Measurements from ENCODE around the gene BCR.

The BCR gene

DNA sequence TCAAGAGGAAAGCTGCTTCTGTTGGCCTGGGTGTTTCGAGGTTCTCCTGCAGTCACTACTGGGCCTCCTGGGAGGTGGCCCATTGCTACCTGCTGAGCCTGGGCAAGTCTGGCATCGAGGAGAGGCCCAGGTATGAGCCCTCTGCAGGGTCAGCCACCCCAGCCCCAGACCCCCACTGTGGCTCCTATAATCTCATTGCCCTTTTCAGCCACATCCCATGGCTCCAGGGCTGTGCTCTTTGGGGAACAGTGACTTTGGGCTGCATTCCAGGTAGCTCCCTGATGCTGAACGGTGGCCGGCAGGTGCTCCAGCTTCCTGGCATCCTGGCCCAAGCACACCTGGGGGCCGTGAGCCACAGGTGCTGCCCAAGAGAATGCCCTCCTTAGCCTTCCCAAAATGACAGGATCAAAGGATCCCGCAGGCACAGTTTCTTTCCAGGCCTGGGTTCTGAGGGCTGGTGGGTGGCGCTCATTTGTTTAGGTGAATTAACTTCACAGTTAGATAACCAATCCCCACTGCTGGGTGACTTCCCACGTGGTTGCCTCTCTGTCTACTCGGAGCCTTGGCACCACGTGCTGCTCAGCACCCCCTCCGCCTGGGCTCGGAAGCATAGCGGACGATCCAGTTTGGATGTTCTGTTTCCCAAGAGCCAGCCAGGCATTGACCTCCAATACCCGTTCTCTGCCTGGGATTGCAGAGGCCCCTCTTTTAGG is 97.4 kb downstream of the BCR start:
- no peak for DNase-seq

GRCh38 chr22:23278883-23279675 is 98.8 kb downstream of the BCR start:
- DNase-seq = no peak

- no peak for DNase-seq
Observed at GRCh38 chr22:23279781-23280180, 99.5 kb downstream of the BCR start.

DNA sequence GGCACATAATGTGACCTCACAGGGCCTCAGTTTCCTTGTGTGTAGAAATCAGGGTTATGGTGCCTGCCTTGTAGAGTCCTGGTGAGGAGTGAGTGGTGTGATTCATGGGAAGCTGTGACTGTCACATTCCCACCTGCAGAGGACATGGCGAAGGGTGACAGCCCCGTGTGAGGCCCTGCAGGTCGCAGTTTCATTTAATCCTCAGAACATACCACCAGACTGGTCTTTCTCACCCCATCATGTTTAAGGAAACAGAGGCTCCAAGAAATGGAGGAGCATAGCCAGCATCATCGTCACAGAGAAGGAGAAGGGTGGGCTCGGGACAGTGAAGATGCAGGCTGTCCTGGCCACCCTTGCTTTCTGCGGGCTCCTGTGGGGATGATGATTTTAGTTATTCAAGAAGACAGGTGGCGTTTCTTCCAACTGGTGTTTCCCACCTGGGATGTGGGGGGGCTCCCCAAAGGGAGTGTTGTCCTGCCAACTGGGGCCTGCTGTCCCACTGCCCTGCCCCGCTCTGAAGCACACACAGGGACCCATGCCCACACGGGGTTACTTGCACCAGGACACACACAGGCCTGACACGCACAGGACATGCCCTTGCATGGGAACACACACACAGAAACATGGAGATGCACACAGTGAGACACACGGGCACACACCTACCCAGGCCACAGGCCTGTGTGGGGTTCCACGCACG is 100.2 kb downstream of the BCR start:
- no peak for DNase-seq

GRCh38 chr22:23281053-23281405 is 100.7 kb downstream of the BCR start:
- DNase-seq = no peak

DNA sequence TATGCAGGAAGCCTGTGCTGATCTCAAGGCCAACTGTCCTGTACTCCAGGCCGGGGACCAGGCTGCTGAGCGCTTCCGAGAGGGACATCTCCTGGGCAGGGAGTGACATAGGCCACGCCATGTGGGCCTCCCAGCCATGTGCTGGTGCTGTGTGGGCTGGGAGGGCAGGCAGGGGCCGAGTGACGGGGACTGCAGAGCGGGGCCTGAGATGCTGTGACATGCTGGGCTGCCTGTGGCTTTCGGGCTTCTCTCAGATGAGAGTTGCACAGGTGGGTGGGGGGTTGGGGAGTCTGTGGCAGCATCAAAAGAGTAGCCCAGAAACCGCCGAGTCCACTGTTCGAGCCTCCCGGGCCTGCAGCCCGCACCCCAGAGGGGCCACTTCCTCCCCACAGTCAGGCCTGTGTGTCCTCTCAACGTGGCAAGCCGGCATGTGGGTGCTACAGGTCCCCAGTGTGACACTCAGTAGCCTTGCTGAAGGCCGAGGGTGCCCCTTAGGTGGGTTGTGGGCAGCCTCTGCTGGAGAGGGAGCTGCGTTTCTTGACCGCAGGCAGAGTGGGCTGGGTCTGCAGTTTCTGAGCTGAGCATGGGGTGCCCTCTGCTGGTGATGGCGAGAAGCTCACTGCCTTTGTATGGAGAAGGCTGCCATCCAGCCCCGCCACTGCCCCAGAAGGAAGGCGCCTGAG is 101.2 kb downstream of the BCR start:
- peak; percentile 82 for DNase-seq

DNA sequence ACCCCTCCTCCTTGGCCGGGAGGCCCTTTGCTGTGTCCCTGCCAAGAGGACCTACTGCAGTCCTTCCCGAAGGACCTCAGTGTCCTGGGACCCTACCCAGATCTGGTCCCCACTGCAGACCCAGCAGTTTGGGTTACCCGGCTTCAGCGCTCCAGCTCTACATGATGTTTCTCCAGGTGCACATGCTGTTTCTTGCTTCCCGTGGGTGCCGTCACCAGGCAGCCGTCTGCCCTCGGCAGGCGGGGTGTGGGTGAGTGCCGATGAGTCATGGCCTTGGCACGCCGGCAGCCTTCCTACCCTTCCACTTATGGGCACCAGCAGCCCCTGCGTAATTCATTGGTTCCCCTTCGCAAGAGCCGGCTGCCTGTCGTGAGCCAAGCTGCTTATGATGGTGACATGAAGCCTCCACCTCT is 101.8 kb downstream of the BCR start:
- DNase-seq = no peak

DNA sequence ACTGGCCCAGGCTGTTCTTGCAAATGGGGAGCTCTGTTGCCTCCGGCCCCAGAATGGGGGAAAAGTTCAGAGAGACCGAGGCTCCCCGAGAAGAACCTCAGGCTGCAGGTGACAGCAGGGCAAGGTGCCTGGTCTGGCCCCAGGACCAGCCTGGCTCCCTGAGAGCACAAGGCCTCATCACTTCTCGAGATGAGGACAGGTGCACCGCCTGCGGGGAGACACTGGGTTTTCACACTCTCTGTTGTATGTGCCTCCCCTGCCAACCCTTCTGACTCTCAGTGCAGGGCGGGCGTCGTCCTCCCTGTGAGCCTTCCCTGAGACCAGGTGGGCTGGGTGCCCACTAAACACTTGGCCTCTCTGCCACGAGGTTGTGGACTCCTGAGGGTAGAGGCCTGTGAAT is 102.2 kb downstream of the BCR start:
- no peak for DNase-seq

GRCh38 chr22:23282986-23283385 is 102.7 kb downstream of the BCR start:
- no peak for DNase-seq

DNA sequence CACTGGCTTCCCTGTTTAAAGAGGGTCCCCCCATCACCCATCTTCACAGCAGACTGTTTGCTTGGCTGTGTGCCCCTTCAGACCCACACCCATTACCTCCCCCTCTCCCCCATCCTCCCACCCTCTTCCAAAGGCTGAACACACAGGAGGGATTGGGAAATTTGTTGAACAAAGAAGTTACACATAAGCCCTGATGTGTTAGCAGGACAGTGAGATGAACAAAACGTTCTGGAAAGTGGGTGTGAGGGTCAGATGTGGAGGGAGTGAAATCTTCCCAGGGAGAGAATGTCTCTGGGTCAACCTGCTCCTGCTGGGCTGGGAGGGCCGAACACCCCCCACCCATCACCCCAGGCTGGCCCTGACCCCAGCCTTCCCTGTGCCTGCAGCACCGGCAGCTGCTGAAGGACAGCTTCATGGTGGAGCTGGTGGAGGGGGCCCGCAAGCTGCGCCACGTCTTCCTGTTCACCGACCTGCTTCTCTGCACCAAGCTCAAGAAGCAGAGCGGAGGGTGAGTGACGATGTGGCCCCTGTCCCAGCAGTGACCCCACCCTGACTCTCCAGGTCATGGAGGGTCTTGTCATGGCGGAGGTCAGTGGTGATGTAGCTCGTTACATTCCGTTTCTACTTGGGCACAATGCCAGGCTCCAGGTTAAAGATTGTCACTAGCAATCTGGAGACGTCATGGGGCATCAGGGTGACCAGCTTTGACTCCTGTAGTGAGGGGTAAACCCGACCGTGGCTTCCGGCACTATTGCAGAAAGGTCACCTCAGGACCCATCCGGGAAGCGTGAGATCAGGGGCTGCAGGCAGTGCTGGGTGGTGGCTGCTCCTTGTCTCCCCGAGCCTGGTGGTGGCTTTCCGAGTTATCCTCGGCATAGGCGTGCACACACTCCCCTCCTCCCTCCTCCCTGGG is 103.5 kb downstream of the BCR start:
- no peak for DNase-seq

DNA sequence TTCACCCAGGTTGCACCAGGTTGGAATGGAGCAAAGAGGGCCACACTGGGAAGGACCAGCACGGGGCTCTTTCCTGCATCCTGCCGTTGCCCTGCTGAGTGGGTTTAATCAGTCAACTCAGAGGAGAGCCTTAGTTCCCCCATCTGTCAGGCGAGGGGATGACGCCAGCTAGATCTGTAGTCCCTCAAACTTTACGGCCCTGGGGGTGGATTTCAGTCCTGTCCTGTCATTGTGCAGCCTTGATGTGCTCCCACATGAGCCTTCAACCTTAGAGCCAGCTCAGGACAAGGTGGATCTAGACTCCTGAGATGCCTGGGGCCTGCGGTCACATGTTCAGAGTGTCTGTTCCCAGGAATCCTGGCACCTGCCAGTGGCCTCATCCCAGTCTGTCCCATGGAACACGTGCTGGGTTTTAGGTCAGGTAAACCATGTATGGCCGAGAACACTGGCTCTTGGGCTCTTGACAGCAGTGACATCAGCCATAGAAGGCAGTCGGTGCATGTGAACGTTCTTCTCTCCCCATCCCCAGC is 104.3 kb downstream of the BCR start:
- no peak for DNase-seq

DNA sequence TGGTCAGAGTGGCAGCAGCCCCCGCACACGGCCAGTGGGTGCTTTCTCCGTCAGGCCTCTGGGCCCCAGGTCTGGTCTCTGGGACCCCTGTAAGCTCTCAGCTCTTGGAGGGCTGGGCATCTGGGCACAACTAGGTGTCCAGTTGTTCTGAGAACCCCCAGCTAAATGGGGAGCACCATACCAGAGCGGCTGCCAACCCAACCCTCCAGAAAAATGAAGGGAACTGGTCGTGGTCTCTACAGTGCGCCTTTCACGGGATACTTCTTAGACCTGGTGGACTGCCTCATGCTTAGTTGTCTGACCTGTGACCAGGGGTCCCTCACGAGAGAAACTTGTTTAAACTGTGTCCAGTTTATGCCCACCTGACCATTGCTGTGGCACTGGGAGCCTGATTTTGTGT is 104.9 kb downstream of the BCR start:
- DNase-seq = no peak

GRCh38 chr22:23285734-23286133 is 105.4 kb downstream of the BCR start:
- DNase-seq = no peak

DNA sequence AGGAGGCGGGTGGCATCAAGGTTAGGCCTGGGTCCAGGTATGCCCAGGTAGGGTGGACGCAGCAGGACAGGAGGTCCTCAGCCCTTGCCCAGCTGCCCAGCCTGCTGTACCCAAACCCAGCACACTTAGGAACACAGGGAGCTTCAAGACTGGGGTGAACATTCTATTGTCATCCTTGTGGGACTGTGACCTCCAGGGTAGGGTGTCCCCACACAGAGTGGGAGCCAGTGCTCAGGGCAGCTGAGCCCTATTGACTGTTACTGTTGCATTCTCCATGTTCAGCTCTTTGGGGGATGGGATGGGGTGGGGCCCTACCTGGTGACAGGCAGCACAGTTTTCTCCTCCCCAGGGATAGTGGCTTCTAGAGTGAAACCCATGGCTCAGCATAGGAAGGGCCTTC is 106.0 kb downstream of the BCR start:
- no peak for DNase-seq

DNA sequence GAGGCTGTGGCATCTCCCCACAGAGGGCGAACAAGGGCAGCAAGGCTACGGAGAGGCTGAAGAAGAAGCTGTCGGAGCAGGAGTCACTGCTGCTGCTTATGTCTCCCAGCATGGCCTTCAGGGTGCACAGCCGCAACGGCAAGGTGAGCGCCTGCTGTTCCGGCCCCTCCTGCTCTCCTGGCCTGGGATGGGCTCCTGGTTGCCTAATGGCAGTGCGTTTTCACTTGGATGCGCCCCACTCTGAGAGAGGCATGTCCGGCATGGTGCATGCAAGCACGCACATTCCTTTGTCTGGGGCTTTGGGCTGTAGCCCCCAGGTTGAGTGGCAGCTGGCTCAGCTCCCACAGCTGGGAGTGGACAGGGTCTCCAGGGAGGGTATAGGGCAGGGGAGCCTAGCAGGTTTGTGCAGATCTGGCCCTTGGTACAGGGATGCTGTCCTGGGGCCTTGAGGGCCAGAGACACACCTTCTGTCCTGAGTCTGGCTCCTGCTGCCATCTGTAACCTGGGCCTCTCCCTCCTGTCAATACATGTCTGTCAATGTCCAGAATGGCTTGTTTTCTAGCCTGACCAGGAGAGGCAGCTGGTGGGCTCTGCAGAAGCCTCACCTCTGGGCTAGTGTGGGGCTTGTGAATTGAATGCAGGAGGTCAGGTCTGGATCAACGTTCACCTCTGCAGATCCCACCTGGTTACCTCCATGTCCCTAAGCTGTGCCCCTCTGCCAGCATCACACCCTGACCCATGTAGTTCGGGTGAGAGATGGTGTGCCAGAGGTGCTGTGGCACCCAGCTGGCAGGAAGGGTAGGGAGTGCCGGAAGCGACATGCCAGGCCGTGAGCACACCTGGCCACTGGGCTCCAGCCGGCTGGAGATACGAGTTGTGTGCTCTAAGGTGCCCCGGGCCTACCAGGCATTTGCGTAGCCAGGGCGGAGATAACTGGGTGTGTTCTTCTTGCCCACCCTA is 107.1 kb downstream of the BCR start:
- no peak for DNase-seq

- DNase-seq = no peak
Observed at GRCh38 chr22:23288301-23289129, 108.2 kb downstream of the BCR start.

- no peak for DNase-seq
Observed at GRCh38 chr22:23289130-23289503, 108.8 kb downstream of the BCR start.

DNA sequence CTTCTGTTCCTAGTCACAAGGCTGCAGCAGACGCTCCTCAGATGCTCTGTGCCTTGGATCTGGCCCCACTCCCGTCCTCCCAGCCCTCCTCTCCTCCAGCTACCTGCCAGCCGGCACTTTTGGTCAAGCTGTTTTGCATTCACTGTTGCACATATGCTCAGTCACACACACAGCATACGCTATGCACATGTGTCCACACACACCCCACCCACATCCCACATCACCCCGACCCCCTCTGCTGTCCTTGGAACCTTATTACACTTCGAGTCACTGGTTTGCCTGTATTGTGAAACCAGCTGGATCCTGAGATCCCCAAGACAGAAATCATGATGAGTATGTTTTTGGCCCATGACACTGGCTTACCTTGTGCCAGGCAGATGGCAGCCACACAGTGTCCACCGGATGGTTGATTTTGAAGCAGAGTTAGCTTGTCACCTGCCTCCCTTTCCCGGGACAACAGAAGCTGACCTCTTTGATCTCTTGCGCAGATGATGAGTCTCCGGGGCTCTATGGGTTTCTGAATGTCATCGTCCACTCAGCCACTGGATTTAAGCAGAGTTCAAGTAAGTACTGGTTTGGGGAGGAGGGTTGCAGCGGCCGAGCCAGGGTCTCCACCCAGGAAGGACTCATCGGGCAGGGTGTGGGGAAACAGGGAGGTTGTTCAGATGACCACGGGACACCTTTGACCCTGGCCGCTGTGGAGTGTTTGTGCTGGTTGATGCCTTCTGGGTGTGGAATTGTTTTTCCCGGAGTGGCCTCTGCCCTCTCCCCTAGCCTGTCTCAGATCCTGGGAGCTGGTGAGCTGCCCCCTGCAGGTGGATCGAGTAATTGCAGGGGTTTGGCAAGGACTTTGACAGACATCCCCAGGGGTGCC is 109.8 kb downstream of the BCR start:
- DNase-seq = peak; percentile 65
